Stomach (tissue), 9 donors: ENCODE data around the gene FAM83F. TPM values are rescaled to one million over a fixed set of nuclear protein-coding genes. Genes with fewer than 3 reads are reported as not detected.

Experiments
- DNase-seq, 2 donors: peaks; one replicate each; pipeline versions ENCODE4 v3.0.0 to v3.0.0-alpha.2; 2013 to 2019
- H3K27ac ChIP-seq, 5 donors: fragments of 200-600 bp in 4 of 5; sonication (generic) in 4 of 5; one replicate each; pipeline ENCODE4 v1.5.1; 2013 to 2019; ENCODE audit warnings: mild to moderate bottlenecking in 1 of 5, moderate library complexity in 1 of 5
- H3K27me3 ChIP-seq, 3 donors: fragments of 200-600 bp; sonication (generic); one replicate each; pipeline ENCODE4 v1.5.1; 2017 to 2019; ENCODE audit warnings: mixed run types in 1 of 3
- H3K36me3 ChIP-seq, 4 donors: fragments of 200-600 bp; sonication (generic); 1 replicate in 3 of 4; 2 replicates in 1 of 4; pipeline ENCODE4 v1.5.1; 2016 to 2019
- H3K4me1 ChIP-seq, 4 donors: fragments of 200-600 bp; sonication (generic); one replicate each; pipeline ENCODE4 v1.5.1; 2016 to 2019
- H3K4me3 ChIP-seq, 4 donors: fragments of 200-600 bp; sonication (generic) in 3 of 4; one replicate each; pipeline ENCODE4 v1.5.1; 2016 to 2019; ENCODE audit warnings: mild to moderate bottlenecking in 1 of 4
- H3K9me3 ChIP-seq, 4 donors: fragments of 200-600 bp; sonication (generic); one replicate each; pipeline ENCODE4 v1.5.1; 2016 to 2019
- EP300 ChIP-seq: sonication (generic); formaldehyde crosslinking; IDR thresholded peaks from one replicate; pipeline ENCODE4 v1.6.1; 2017; ENCODE audit warnings: antibody characterized with exemption
- POLR2A ChIP-seq, 4 donors: fragments of 450-650 bp; IDR thresholded peaks; one replicate each; pipeline ENCODE4 v1.6.1; 2016; ENCODE audit warnings: antibody characterized with exemption in 4 of 4, control low read depth in 2 of 4, mild to moderate bottlenecking in 1 of 4, moderate library complexity in 1 of 4
- POLR2AphosphoS5 ChIP-seq, 3 donors: sonication (generic); formaldehyde crosslinking; IDR thresholded peaks; one replicate each; pipeline ENCODE4 v1.6.1; 2016; ENCODE audit warnings: antibody characterized with exemption in 3 of 3
- WGBS, 5 donors: extraction: QIAGEN DNeasy Blood & Tissue Kit in 3 of 5; methylation state at CpG; one replicate each; pipeline versions ENCODE4 v1.1.5 to v1.1.7; 2013 to 2018; 5-methylcytosine and 5-hydroxymethylcytosine counted together
- intact Hi-C: fragments of 100-400 bp; cut with DNase I; formaldehyde crosslinking; loops from one replicate; pipeline ENCODE4 v1.15.1; 2023; ENCODE audit warnings: low total_unique reads
- polyA plus RNA-seq, 3 donors: library from polyadenylated mRNA; stranded (reverse); fragments of 200-250 nt; gene quantifications; one replicate each; pipeline ENCODE4 v1.2.3, GENCODE V29; 2013
- total RNA-seq, 5 donors: library from RNA; depleted of rRNA; stranded (reverse); fragments of >200 nt; gene quantifications; one replicate each; pipeline versions ENCODE4 v1.1.0 to v1.2.3, GENCODE V29; 2014 to 2016
- TF ChIP-seq, protein P1 (sequence below), 7 experiments: fragments of 450-650 bp in 4 of 7; fragments of 200-600 bp in 3 of 7; sonication (generic) in 3 of 7; IDR thresholded peaks; one replicate each; pipeline ENCODE4 v1.5.1; 2016 to 2019; ENCODE audit warnings: antibody characterized with exemption in 7 of 7, control low read depth in 2 of 7, mild to moderate bottlenecking in 1 of 7
- donor health status: healthy with polysubstance abuse.
- donor health status: Bipolar disorder and iron deficiency.
- donor health status: healthy.

Gene FAM83F
- total and polyA plus RNA-seq, 8 donors, result under 0.01 to 17.4 (median 7.6) TPM

DNA sequence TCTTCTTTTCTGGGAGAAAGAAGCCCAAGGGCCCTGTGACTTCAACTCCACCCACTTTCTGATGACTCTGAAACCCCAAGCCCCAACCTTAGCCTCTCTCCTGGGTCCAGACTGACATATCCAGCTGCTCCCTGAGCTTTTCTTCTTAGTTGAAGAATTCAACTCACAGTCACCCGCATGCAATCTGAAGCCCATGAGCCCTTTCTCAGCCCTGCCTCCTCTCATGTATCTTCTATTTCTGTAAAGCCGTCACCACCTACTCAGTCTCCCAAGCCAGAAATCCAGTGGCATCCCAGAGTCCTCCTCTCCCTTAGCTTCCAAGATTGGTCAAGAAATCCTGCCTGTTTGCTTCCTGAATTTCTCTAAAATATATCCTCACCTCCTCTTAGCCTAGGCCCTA is 41.7 kb upstream of the FAM83F start:
- intact Hi-C loops, result no loop called here

DNA sequence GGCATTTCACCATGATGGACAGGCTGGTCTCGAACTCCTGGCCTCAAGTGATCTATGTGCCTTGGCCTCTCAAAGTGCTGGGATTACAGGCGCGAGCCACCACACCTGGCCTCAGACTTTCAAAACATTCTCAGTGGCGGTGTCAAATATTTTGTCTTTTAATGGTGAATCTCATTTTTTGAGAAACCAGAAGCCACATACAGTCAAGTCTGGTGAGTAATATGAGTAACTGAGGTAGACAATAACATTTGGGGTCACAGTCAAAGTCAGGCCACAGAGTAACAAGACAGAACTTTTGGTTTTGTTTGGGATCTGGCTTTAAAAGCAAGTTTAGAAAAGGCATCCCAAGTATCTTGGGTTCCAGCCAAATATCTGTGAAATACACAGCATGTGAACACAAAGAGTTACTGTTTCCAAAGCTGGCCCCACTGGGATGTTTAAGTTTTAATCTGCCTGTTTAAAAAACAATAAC is 40.1 kb upstream of the FAM83F start:
- Histone ChIP-seq H3K4me3 (no peak overlapping the region), H3K27ac (peak overlapping the region in 1 of 5 donors; percentile 19), H3K4me1 (peaks cover 0 to 18% (median 8%) of the 10 kb centered on the region in 4 donors), H3K27me3 (no peaks in the 10 kb centered on the region), H3K9me3 (no peaks in the 10 kb centered on the region), H3K36me3 (no peaks in the 10 kb centered on the region)
- intact Hi-C loops, result no loop called here
- WGBS, 5 donors, result 80 to 85% (median 83%) methylated on average over 4 of the region's 4 CpGs
- TF ChIP-seq POLR2AphosphoS5 (IDR thresholded peaks at IDR 0.05) (no peak), EP300 (no peak), POLR2A (IDR thresholded peaks at IDR 0.05) (no peak)
- TF ChIP-seq, protein P1, sequence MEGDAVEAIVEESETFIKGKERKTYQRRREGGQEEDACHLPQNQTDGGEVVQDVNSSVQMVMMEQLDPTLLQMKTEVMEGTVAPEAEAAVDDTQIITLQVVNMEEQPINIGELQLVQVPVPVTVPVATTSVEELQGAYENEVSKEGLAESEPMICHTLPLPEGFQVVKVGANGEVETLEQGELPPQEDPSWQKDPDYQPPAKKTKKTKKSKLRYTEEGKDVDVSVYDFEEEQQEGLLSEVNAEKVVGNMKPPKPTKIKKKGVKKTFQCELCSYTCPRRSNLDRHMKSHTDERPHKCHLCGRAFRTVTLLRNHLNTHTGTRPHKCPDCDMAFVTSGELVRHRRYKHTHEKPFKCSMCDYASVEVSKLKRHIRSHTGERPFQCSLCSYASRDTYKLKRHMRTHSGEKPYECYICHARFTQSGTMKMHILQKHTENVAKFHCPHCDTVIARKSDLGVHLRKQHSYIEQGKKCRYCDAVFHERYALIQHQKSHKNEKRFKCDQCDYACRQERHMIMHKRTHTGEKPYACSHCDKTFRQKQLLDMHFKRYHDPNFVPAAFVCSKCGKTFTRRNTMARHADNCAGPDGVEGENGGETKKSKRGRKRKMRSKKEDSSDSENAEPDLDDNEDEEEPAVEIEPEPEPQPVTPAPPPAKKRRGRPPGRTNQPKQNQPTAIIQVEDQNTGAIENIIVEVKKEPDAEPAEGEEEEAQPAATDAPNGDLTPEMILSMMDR (IDR thresholded peaks at IDR 0.05), result no peak
- DNase-seq, result peak in 1 of 2 donors; percentile 70

More for the DNA sequence above, 41.7 kb upstream of the FAM83F start:
- no peaks in the 10 kb centered on the region for H3K36me3 ChIP-seq
- TF ChIP-seq POLR2A (IDR thresholded peaks at IDR 0.05), result no peak
- WGBS, 5 donors, result 83 to 98% (median 93%) methylated on average over 2 of the region's 2 CpGs
- no peak overlapping the region for H3K4me3 ChIP-seq
- no peak overlapping the region for H3K27ac ChIP-seq
- no peak for DNase-seq
- peaks cover 0 to 12% (median 5%) of the 10 kb centered on the region in 4 donors for H3K4me1 ChIP-seq
- H3K27me3 ChIP-seq, result no peaks in the 10 kb centered on the region
- no peaks in the 10 kb centered on the region for H3K9me3 ChIP-seq

DNA sequence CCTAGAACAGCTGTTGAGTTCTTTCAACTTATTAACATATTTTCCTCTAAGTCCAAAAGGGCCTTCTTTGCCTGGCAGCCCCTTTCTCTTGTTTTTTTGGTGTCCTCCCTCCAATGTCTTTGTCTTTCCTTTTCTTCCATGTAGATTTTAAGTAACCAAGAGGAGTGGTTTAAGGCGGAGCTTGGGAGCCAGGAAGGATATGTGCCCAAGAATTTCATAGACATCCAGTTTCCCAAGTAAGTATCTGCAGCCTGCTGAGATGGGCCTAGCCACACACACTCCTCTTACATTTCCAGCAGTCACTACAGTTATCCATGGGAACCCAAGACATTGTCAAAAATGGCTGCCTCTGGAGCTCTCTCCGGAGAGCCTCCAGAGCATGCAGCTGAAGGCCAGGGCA is 39.1 kb upstream of the FAM83F start:
- TF ChIP-seq EP300 (no peak), POLR2A (IDR thresholded peaks at IDR 0.05) (no peak), POLR2AphosphoS5 (IDR thresholded peaks at IDR 0.05) (no peak)
- TF ChIP-seq, protein P1 (IDR thresholded peaks at IDR 0.05), result no peak

DNA sequence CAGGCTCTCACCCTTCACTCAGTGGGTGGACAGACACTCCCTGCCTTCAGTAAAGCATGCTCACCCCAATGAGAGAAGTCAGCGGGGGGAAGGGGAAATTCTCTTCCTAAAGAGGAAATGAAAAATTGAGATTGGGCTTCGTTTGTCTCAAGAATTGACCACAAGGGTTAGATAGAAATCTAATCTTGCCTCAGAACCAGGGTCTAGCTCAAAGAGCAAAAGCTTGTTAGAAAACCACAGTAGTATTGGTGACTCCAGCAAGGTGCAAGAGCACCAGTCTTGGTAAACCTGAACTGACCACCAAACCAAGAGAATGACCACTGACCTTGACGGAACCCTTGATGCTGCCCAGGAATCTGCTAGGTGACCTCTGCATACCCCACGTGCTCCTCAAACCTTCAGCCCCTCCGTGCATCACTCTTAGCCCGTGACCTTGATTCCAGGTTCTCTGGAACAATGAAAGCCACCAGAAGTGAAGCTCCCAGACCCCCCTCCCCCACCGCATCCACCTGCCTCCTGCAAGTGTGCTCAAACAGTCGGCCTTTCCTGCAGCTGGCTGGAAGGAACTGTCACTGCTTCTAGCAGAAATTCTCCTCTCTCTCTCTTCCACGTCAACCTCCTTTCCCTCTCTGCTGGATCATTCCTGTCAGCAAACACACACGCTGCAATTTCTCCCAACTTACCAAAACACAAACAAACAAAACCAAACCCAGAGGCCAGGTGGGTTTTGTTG is 37.7 kb upstream of the FAM83F start:
- no peak for TF ChIP-seq EP300
- no peak for TF ChIP-seq POLR2A (IDR thresholded peaks at IDR 0.05)
- TF ChIP-seq, protein P1 (IDR thresholded peaks at IDR 0.05), result no peak
- no peak for TF ChIP-seq POLR2AphosphoS5 (IDR thresholded peaks at IDR 0.05)
- no peaks in the 10 kb centered on the region for H3K9me3 ChIP-seq
- H3K27me3 ChIP-seq, result no peaks in the 10 kb centered on the region
- H3K4me1 ChIP-seq, result peaks cover 0 to 28% (median 8%) of the 10 kb centered on the region in 4 donors
- intact Hi-C loops, result no loop called here
- no peak overlapping the region for H3K27ac ChIP-seq
- H3K36me3 ChIP-seq, result no peaks in the 10 kb centered on the region
- H3K4me3 ChIP-seq, result no peak overlapping the region
- DNase-seq, result no peak
- 53 to 69% (median 61%) methylated on average over 9 to 10 of the region's 10 CpGs for WGBS, 5 donors

More for the DNA sequence above, 39.1 kb upstream of the FAM83F start:
- WGBS, 5 donors, result 95 to 100% (median 96%) methylated on average over 2 of the region's 2 CpGs
- no peak overlapping the region for H3K27ac ChIP-seq
- H3K36me3 ChIP-seq, result no peaks in the 10 kb centered on the region
- no peaks in the 10 kb centered on the region for H3K9me3 ChIP-seq
- intact Hi-C loops, result no loop called here
- DNase-seq, result no peak
- H3K4me3 ChIP-seq, result no peak overlapping the region
- peaks cover 0 to 25% (median 8%) of the 10 kb centered on the region in 4 donors for H3K4me1 ChIP-seq
- H3K27me3 ChIP-seq, result no peaks in the 10 kb centered on the region
